A673 (cell line): Measurements from ENCODE around the gene USP3. TPM values are rescaled to one million over a fixed set of nuclear protein-coding genes. Genes with fewer than 3 reads are reported as not detected.

Experiments used
- BruUV-seq: library from RNA; stranded (reverse); fragments of 400-500 nt; replicated peaks from 2 replicates; lab custom pipeline; 2021; lab: Mats Ljungman, UMichigan
- CTCF ChIA-PET: fragments of 300-600 bp; sonication (Branson Sonifier 250); formaldehyde crosslinking; loops from one replicate; lab custom pipeline; 2022; ENCODE audit warnings: antibody characterized with exemption; lab: Charles Lee
- POLR2A ChIA-PET: fragments of 300-600 bp; sonication (Branson Sonifier 250); formaldehyde crosslinking; loops from one replicate; lab custom pipeline; 2022; ENCODE audit warnings: antibody characterized with exemption; ENCODE audit not compliant: low non-redundant PET; lab: Charles Lee
- DNase-seq: peaks from one replicate; pipeline ENCODE4 v3.0.0-alpha.2; 2015; ENCODE audit warnings: low spot score
- H3K27ac ChIP-seq: fragments of 200-600 bp; sonication (generic); 2 replicates; pipeline ENCODE4 v1.5.1; 2016; ENCODE audit warnings: mixed run types, low read depth, mild to moderate bottlenecking, mixed read lengths, antibody characterized with exemption, low read length; ENCODE audit not compliant: poor library complexity, severe bottlenecking
- H3K27me3 ChIP-seq: fragments of 200-600 bp; sonication (generic); replicated peaks from 2 replicates; pipeline ENCODE4 v1.6.1; 2017; ENCODE audit warnings: mixed run types, low read depth, mild to moderate bottlenecking, mixed read lengths, antibody characterized with exemption, low read length; ENCODE audit not compliant: insufficient read depth, poor library complexity
- H3K36me3 ChIP-seq: fragments of 200-600 bp; sonication (generic); 2 replicates; pipeline ENCODE4 v1.6.1; 2016; ENCODE audit warnings: mixed run types, mild to moderate bottlenecking, mixed read lengths, antibody characterized with exemption, low read length; ENCODE audit not compliant: insufficient read depth, poor library complexity, severe bottlenecking
- H3K4me1 ChIP-seq: fragments of 200-600 bp; sonication (generic); 2 replicates; pipeline ENCODE4 v1.6.1; 2017; ENCODE audit warnings: mixed run types, mild to moderate bottlenecking, mixed read lengths, antibody characterized with exemption, low read length; ENCODE audit not compliant: insufficient read depth, poor library complexity, severe bottlenecking
- H3K4me3 ChIP-seq: fragments of 200-600 bp; sonication (generic); 2 replicates; pipeline ENCODE4 v1.5.1; 2016; ENCODE audit warnings: low read depth, mixed run types, mild to moderate bottlenecking, mixed read lengths, low read length; ENCODE audit not compliant: poor library complexity, severe bottlenecking
- H3K9me3 ChIP-seq: fragments of 200-600 bp; sonication (generic); 2 replicates; pipeline ENCODE4 v1.6.1; 2016; ENCODE audit warnings: mixed run types, low read depth, mild to moderate bottlenecking, mixed read lengths, antibody characterized with exemption, low read length; ENCODE audit not compliant: poor library complexity, severe bottlenecking
- EZH2 ChIP-seq: fragments of 200-600 bp; sonication (generic); IDR thresholded peaks from 2 replicates; pipeline ENCODE4 v1.6.1; 2017; ENCODE audit warnings: borderline replicate concordance, low read depth, mild to moderate bottlenecking, mixed read lengths, antibody characterized with exemption, low read length; ENCODE audit not compliant: poor library complexity, severe bottlenecking
- intact Hi-C: fragments of 100-400 bp; cut with micrococcal nuclease; formaldehyde crosslinking; loops from one replicate; pipeline ENCODE4 v1.10.0; 2022; ENCODE audit not compliant: unreplicated experiment
- total RNA-seq: library from RNA; stranded (reverse); gene quantifications from 2 replicates; pipeline ENCODE4 v1.2.3, GENCODE V29; 2021
- TF ChIP-seq, protein P1 (sequence below): fragments of 300-800, 200-600 bp; sonication (generic); conservative IDR thresholded peaks from 2 replicates; pipeline ENCODE4 v1.5.1; 2017; ENCODE audit warnings: low read depth, mild to moderate bottlenecking, antibody characterized with exemption, low read length, moderate library complexity, mixed read lengths

Gene USP3
- total RNA-seq, 1 experiment from 2014 or later: 65.3 TPM

DNA sequence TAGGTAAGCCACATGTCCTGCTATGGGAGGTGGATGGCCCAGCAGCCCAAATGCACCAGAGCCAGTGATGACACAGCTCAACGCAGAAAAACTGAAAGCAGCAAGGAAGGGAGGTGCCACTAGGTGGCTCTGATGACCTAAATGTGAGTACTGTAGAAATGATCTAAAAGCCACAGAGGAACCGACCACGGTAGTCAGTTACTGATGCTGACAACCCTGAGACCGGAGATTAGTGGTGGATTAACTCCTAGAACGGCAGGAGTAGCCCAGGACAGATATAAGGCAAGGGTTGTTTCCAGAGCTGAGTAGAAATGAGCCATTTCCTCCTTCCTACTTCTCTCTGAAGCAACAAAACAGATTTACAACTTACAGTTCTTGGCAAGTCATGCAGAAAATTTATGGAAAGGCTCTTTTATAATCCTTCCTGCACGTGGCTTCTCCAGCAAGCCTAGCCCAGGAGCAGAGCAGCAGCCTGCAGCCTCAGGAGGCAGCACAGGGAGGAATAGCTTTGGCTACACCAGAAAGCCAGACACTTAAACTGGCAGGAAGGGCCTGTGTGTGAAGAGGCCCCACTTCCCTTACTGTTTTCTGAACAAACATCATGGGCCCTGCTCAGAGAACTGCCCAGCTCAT is 105.9 kb downstream of the USP3 start:
- POLR2A ChIA-PET: interaction anchor here (0.6 kb wide), 1 partner anchor 471 kb away, joined by 3 read pairs; no protein-coding TSS in a partner anchor
- TF ChIP-seq EZH2: no peak
- TF ChIP-seq, protein P1, sequence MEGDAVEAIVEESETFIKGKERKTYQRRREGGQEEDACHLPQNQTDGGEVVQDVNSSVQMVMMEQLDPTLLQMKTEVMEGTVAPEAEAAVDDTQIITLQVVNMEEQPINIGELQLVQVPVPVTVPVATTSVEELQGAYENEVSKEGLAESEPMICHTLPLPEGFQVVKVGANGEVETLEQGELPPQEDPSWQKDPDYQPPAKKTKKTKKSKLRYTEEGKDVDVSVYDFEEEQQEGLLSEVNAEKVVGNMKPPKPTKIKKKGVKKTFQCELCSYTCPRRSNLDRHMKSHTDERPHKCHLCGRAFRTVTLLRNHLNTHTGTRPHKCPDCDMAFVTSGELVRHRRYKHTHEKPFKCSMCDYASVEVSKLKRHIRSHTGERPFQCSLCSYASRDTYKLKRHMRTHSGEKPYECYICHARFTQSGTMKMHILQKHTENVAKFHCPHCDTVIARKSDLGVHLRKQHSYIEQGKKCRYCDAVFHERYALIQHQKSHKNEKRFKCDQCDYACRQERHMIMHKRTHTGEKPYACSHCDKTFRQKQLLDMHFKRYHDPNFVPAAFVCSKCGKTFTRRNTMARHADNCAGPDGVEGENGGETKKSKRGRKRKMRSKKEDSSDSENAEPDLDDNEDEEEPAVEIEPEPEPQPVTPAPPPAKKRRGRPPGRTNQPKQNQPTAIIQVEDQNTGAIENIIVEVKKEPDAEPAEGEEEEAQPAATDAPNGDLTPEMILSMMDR: peak; percentile 90

DNA sequence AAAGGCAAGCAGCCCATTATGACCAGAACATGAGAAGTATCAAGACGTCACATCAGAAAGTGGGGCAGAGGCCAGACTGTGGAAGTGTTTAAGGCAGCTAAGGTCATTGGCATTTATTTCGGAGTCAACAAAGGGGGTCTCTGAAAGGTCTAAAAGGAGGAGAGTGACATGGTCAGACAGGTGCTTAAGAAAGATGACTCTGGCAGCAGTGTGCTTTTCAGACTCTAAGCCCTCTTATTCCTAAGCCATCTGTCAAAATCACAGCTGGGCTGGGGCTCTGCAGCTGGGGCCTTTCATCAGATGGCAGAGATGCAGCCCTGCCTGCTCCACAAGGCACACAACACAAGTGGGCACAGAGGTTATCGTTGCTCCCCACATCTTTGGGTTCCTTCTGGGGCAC is 106.8 kb downstream of the USP3 start:
- H3K4me1 ChIP-seq: peaks cover 26% of the 10 kb centered on the region
- H3K9me3 ChIP-seq: no peaks in the 10 kb centered on the region
- no TSS peak for BruUV-seq
- TF ChIP-seq, protein P1: no peak
- TF ChIP-seq EZH2: no peak
- no peak for DNase-seq
- peaks cover 2% of the 10 kb centered on the region for H3K36me3 ChIP-seq
- POLR2A ChIA-PET: no interaction called here
- H3K27me3 ChIP-seq: no peaks in the 10 kb centered on the region
- H3K27ac ChIP-seq: peak overlapping the region; percentile 91
- no peak overlapping the region for H3K4me3 ChIP-seq
- intact Hi-C loops: loop anchor here (2.0 to 5.0 kb wide), 2 partner anchors 280 to 436 kb away; partner anchors contain the start of gene DAPK2
- CTCF ChIA-PET: interaction anchor here (1.4 kb wide), 2 partner anchors 456 to 542 kb away, joined by 12 to 17 read pairs; no protein-coding TSS in a partner anchor

More for the DNA sequence above, 105.9 kb downstream of the USP3 start:
- peak; percentile 98 for DNase-seq
- no peaks in the 10 kb centered on the region for H3K9me3 ChIP-seq
- H3K36me3 ChIP-seq: peaks cover 2% of the 10 kb centered on the region
- H3K27me3 ChIP-seq: no peaks in the 10 kb centered on the region
- BruUV-seq: no TSS peak
- peak overlapping the region; percentile 91 for H3K27ac ChIP-seq
- intact Hi-C loops: loop anchor here (1.0 to 5.0 kb wide), 3 partner anchors 280 to 457 kb away; partner anchors contain the start of gene DAPK2
- CTCF ChIA-PET: interaction anchor here (0.6 to 1.4 kb wide), 13 partner anchors 11 to 543 kb away, joined by 3 to 17 read pairs (median 4); partner anchors contain the start of genes CIAO2A and DAPK2
- peaks cover 26% of the 10 kb centered on the region for H3K4me1 ChIP-seq
- no peak overlapping the region for H3K4me3 ChIP-seq

DNA sequence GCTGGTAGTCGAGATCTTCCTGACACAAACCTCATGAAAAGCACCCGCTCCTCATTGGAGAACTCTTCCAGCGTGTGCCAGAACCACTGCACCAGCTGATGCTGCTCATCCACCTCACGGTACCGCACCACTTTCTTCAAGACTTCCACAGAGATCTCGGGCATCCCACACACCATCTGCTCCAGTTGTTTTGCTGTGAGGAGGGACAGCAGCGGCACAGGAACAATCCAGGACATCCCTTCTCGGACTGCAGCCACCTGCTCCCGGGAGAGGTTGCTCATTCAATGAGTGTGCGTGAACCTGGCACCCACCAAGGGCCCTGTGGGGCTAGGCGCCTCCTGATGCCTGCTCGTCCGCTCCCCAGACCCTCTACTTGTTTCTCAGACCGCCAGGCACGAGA is 107.9 kb downstream of the USP3 start:
- POLR2A ChIA-PET: no interaction called here
- intact Hi-C loops: loop anchor here (5.0 kb wide), 1 partner anchor 435 kb away; the partner anchor contains the start of gene DAPK2
- CTCF ChIA-PET: no interaction called here
- Histone ChIP-seq H3K27ac (peak overlapping the region; percentile 24), H3K27me3 (no peaks in the 10 kb centered on the region), H3K4me3 (no peak overlapping the region), H3K9me3 (no peaks in the 10 kb centered on the region), H3K36me3 (peaks cover 2% of the 10 kb centered on the region), H3K4me1 (peaks cover 26% of the 10 kb centered on the region)
- BruUV-seq: no TSS peak
- TF ChIP-seq EZH2: no peak
- TF ChIP-seq, protein P1: no peak
- DNase-seq: no peak
